H4 (cell line): ENCODE data around the gene SPANXD. TPM values are rescaled to one million over a fixed set of nuclear protein-coding genes. Genes with fewer than 3 reads are reported as not detected.
"Not testable (repeated sequence)": the region's sequence is repeated elsewhere in the genome, so short reads cannot be mapped to it uniquely, and the experiment has no call there.

ENCODE experiments used
- DNase-seq: peaks from one replicate; pipeline ENCODE4 v3.0.0-alpha.2; 2015; ENCODE audit warnings: low spot score
- total RNA-seq: library from RNA; depleted of rRNA; stranded (reverse); fragments of >200 nt; shearing (Covaris generic); gene quantifications from 2 replicates; pipeline ENCODE4 v1.2.3, GENCODE V29; 2014; rRNA removed

The SPANXD gene
- total RNA-seq: 65.9 and 74.7 TPM in 2 replicates

- DNase-seq: not testable (repeated sequence)
These were observed at the start of gene SPANXD for GRCh38 chrX:141698639-141699038. Gene SPANXD (minus strand): TSS chrX:141698739. CDS start chrX:141698405, 334 bp downstream.

DNA sequence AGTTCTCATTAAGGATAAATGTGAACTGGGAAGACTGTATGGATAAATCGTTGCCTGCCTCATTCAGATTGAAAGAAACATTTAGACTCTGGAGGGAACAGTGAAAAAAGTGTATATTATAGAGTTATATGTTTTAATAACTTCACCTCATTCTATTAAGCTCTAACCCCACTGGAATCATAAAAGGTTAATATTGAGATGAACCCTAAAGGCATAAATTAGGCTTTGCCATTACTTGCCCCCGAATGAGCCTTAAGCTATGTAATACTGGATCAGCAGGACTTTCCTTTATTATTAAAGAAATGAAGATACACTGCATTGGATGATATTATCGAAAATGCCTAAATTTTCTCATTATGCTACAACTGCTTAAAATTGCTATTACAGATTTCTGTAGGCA lies 44.1 kb upstream of the SPANXD start:
- DNase-seq: no peak

GRCh38 chrX:141736656-141737055 lies 38.1 kb upstream of the SPANXD start:
- DNase-seq: no peak

GRCh38 chrX:141733371-141733770 lies 34.8 kb upstream of the SPANXD start:
- no peak for DNase-seq

DNA sequence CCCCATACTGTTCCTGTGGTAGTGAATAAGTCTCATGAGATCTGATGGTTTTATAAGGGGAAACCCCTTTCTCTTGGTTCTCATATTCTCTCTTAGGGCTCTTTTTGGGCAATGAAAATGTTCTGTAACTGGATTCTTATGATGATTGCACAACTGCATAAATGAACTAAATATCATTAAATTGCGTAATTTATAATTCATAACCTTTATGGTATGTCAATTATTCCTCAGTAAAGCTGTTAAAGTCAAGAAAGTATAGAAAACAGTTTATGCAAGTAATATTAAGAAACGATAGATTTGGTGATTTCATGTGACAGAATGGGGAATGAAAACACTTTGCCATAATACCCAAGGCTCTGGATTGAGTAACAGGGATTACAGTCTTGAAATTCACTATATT lies 33.5 kb upstream of the SPANXD start:
- no peak for DNase-seq

DNA sequence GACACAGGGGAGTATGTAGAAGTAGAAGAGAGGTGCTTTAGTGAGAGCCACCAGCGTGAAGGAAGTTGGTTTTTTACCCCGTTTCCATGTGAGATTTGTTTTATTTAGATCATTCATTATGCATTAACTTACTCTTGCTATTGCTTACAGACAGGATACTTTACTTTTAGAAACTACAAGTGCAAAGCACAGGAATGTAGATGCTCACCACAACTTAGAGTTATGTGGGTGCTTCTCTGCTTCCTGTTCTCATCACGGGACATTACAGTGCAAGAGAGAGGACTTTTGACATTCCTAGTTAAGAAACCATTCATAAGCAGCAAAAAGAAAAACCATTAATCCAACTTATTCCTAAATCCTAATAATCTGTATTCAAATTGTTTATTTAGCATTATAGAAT lies 25.6 kb upstream of the SPANXD start:
- DNase-seq: no peak

GRCh38 chrX:141714680-141715079 lies 16.1 kb upstream of the SPANXD start:
- no peak for DNase-seq

DNA sequence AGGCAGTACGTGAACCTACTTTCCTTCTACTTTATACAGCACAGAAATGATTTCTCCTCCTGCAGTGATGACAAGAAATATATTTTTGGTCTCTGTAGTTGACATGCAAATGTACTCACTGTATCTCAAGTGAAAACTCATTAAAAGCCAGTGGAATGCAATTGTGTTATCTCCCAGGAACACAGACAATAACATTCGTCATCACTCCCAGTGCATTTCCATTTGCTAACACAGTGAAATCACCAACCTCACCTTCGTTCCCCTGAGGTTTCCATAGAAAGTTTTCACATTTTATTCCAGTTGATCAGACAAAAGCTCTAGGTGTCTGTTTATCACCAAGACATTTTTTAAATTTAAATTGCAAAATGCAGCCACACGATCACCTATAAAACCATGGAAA lies 2.5 kb upstream of the SPANXD start:
- DNase-seq: no peak

GRCh38 chrX:141673946-141674345 lies 24.6 kb downstream of the SPANXD start:
- no peak for DNase-seq

- no peak for DNase-seq
These were observed 28.9 kb downstream of the SPANXD start for GRCh38 chrX:141669689-141670088.

DNA sequence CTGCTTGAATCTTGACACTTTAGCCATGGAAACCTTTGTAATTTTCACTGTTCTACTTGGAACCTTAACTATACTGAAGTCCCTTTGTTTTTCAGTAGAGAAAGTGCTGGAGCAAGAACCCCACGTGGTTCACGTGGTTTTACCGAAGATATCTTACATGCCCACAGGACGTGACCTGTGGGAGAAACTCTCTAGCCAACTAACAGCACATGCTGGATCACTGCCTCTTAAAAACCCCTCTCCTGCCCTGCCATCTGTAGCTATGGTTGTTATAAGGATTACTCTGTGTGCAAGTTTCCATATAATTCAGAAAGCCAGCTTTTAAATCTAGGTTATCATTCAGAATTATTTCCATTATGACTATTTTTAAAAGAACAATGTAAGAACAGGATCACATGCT lies 30.2 kb downstream of the SPANXD start:
- DNase-seq: peak; percentile 1

DNA sequence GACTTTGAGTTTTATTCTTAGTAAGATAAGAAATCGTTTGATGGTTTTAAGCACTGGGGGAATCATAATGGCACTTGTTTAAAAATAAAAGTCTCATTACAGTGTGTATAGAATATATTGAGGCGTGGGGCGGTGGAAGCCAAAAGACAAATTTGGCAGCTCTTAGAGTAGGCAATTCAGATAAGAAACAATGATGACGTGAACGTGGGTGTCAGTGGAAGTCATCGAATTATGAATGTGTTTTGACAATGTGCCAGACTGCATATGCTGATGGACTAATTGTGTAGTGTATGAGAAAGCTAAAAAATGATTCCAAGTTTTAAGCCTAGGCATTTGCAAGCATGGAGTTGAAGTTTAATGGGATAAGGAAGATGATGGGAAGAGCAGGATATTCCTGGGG lies 35.8 kb downstream of the SPANXD start:
- no peak for DNase-seq

GRCh38 chrX:141652286-141652685 lies 46.3 kb downstream of the SPANXD start:
- no peak for DNase-seq

Other genes with a start within 250 kb of the SPANXD start
- gene SPANXA1, start 114.0 kb downstream of the SPANXD start, total RNA-seq: 17.0 TPM in 1 of 2 replicates, not detected in the other
- gene SPANXA2, start 109.0 kb downstream of the SPANXD start, total RNA-seq: 160 and 223 TPM in 2 replicates
- gene MAGEC3, start 139.6 kb upstream of the SPANXD start, total RNA-seq: not detected in 2 replicates
- gene MAGEC1, start 205.2 kb upstream of the SPANXD start, total RNA-seq: 6.7 and 7.4 TPM in 2 replicates